AML-193 (cell line): ENCODE measurements around the gene TRAPPC12.

Experiments
- DNase-seq, 2 experiments: peaks; one replicate each; lab custom pipeline; 2025; lab: John Stamatoyannopoulos, UW

TRAPPC12 gene

DNA sequence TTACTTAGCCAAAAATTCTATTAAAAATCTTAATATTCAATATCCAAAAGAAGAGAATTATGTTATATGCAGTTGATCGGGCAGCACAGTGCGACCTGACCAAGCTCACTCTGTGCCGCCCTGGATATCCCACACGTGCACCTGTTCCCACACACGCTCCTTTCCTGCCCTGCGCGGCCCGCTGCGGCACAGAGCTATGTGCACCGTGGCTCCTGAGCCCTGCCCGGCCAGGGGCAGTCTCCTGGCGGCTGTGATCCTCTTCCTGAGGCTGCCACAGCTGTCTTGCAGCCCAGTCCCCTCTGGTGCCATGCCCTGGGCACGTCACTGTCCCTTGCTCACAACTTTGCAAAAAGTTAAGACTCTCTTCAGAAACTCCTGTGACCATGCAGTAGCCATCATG, 29.3 kb downstream of the TRAPPC12 start:
- DNase-seq: no peak

DNA sequence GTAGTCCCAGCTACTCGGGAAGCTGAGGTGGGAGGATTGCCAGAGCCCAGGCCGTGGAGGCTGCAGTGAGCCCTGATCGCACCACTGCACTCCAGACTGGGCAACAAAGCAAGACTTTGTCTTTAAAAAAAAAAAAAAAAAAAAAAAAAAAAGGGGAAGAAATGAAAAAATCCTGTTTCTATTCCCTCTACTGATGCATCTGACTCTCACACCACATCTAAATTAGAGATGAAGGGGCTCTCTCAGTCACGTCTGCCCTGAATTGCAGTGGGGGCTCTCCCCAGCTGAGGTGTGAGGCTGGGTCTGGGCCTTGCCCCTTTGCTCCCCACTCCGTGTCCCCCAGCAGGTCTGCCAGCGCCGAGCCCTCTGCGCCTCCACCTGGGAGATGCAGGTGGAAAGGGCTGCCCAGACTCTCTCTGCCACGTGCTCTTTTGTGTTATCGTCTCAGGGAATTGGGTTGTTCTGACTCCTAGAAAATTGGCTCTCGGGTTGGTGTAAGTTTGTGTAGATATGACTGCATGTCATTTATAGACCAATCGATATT, 30.2 kb downstream of the TRAPPC12 start:
- DNase-seq: no peak

DNA sequence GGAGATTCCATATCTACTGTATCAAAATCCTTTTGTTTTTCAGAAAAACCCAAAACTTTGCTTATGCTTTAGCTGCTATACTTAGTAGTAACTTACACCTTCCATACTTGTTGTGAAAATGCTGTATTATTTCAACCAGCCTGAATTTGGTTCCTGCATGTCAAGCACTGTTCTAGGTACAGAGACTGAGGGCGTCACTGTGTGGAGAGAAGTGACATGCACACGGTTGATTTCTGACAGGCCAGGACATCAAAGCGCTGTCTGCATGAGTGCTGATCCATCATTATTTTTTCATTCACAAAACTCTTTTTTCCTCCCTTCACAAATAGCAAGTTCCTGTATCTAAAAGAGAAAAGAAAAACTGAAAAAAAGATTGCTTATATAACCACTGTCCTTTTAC, 31.6 kb downstream of the TRAPPC12 start:
- no peak for DNase-seq

DNA sequence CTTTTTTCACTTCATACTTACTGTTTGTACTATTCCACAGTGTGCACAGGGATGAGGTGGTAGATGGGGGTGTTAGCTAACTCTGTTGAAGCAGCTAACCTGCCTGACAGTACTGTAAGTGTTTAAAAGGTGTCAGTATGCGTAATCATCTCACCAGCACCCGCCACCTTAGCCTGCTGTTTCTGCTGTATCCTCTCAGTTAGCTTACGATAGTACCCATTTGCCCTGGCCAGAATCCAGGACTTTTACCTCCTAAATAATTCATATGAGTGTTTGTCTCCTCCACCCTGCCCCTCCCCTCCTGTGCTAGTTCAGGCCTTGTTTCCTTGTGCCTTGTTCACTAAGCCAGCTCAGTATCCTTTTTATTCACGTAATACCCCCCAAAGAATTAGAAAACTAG, 34.2 kb downstream of the TRAPPC12 start:
- DNase-seq: no peak

DNA sequence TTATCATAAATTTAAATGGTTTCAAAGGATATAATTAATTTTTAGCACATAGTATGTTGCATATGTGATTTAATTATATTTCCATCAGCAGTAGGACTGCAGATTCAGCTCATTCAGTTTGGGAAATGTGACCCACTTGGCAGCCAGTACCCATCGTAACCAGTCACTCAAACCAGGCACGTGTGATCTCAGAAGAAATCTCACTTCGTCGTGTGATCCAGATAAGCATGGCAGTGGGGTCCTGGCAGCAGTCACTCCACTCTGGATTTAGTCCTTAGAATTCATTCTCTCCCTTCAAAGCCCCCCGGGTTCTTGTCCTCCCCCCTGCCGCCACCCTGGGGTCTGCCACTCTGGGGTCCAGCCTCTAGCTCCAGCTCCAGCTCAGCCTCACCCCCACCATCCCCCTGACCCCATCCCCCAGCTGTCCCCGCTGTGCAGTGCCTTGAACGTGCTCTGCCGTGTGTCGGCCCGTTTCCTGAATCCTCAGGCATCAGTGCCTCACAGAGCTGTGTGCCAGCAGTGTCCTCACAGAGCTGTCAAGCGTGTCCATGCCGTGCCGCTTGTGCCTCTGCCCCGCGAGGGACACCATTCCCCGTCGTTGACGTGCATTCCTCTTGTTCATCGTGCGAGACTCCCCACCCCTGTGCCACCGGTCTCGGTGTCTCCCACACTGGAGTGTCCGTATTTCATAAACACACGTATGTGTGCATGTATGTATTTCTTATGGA, 34.8 kb downstream of the TRAPPC12 start:
- no peak for DNase-seq

DNA sequence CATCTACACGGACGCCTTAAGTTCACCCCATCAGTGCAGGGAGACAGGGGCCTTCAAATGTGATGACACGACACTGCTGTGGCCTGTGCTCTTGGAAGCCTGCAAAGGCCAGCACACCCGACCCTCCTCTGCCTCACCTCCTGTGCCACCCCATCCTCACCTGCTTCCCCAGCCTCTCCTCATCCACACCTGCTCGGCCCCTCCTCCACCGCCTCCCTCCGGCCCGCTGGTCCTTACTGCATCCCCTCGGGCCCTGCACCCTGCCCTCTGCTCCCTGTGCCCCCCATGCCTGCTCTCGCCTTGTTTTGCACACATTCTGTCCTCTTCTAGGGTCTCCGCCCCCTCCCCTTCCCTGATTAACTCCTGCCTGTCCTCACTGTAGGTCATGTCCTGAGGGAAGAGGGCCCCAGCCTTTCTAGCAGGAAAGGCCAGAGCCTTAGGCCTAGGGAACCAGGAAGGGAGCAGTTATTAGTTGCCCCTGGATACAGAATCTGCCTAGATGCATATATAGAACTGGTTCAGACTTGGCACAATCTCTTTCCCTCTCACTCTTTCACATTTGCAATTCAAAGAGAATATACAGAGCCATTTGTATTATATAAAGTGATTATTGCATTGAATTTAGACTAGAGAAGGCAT, 39.4 kb downstream of the TRAPPC12 start:
- DNase-seq: no peak

DNA sequence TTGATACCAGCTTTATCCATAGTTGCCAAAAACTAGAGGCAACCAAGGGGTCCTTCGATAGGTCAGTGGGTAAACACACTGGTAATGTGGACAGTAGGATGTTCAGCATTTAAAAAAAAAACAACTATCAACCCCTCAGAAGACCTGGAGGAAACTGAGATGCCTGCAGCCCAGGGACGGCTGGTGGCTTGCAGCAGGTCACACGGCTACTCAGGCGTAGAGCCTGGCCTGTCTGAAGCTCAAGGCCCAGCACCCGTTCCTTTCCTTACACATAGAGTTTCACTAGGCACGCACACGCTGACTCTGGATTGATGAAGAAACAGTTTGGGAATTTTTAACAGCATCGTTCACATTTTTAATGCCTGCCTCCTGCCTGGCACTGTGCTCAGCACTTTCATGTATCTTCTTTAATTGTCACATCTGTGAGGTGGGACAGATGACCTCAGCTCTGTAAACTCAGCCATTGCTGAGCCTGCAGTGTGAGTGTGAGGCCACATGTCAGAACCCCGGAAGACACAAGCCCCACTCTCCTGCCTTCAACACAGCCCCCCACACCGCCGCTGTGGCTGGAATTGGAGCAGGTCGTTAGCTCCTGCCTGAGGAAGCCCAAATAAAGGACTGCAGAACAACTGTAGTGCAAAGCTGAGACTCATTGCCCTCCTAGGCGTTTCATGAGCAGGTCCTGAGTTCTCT, 40.7 kb downstream of the TRAPPC12 start:
- no peak for DNase-seq

DNA sequence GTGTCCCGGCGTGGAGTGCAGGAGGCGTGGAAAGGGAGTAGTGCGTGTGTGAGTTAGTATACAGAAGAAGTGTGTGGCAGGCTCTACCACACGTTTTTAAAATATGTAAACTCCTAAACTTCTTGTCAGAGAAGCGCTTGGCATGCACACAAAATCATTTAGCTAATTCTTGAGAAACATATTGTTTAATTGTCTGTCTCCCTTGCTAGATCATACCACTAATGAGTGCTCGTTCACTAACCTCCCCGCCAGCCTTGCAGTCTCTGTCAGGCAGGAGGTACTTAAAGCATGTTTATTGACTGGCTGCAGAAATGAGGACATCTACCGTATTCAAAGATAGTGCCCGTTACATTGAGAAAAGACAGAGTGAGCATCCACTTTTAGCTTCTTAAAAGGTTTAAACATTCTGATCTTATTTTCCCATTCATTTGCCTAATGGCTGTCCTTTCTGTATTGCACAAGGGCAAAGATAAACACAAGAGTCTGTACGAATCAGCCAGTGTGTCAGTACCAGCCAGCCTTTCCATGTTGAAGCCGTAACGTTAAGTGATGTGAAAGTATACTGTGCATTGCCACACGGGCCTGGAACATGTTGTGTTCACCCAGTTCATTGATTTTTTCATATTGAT, 41.4 kb downstream of the TRAPPC12 start:
- no peak for DNase-seq

DNA sequence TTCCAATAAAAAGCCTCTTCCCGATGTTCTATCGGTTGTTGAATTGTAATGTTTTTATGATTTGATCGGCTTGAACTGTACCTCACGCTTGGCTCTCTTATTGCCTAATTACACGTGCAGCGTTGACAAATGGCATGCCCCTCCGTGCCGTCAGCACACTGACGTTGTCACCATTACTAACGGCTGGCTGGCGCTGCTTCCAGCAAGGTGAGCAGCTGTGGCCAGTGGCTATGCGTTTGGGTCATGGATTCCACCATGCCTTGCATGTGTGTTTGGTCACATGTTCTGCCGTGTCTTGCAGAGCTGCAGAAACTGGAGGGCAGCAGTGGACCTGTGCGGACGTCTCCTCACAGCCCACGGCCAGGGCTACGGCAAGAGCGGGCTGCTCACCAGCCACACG, 42.1 kb downstream of the TRAPPC12 start:
- no peak for DNase-seq

DNA sequence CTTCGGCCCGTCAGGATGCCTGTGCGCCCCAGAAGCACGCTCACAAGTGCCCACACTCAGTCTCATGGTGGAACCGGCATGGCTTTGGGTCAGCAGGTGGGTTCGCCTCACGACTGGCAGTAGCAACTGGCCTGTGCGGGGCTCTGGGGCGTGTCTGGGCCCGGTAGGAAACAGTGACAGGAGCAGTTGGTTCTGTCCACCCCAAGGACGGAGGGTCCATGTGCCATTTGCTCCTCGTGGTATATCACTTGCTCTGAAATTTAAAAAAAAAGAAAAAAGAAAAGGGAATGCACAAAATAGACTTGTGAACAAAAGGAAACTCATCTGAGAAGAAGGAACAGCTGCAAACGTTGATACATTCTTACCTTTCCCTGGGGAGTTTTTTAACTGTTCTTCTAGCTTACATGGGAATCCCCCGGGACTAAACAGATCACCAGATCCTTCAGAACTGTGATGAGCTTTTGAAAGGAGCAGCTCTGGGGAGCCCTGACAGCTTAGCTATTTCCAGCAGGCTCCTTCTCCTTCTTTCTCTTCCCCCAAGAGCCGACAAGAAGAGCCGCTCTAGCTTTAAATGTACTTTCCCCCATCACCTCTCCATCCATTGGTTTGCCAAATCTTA, 42.8 kb downstream of the TRAPPC12 start:
- no peak for DNase-seq

DNA sequence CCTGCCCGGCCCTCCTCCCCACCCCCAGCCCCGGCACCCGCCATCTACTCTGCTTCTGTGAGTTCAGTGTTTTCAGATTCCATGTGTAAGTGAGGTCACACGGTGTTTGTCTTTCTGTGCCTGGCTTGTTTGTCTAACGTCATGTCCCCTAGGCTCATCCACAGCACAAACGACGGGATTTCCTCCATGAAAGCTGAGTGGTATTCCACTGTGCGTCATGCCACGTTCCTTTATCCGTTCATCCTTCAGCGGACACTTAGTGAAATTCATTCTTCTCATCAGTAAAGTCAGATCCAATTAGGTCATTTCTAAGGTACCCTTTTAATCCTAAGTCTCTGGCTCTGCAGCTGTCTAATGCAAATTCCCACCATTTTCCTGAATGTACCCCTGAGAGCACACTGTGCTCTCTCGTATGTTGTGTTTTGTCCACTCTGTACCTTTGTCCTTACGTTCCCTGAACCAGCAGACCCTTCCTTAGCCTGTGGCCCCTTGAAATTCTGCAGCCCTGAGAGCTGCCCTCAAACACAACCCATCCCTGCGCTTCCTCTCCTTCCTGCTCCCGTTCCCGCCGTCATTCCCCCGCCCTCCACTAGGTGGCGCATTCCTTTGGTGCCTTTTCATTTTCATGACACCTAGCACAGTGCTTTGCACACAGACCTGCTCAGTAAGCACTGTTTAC, 44.1 kb downstream of the TRAPPC12 start:
- DNase-seq: peak; percentile 17 to 22

DNA sequence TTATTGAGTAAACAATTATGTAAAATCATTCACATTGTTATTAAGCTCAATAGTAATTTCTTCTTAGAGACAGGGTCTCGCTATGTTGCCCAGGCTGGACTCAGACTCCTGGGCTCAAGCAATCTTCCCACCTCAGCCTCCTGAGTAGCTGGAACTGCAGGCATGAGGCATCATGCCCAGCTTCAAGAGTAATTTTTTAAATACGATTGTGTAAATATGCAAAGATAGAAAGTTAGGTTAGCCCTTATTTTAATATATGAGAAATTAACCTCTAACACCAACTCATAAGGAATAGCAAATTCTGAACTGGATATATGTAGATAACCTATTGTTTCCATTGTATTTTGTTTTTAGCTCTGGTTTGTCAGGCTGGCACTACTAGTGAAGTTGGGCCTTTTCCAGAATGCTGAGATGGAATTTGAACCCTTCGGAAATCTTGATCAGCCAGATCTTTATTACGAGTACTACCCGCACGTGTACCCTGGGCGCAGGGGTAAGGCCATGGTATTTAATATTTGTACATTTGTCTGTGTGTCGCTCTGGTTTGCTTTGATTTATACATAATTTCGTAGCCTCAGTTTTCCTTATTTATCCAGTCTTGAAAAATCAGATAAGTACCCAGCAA, 44.8 kb downstream of the TRAPPC12 start:
- no peak for DNase-seq

DNA sequence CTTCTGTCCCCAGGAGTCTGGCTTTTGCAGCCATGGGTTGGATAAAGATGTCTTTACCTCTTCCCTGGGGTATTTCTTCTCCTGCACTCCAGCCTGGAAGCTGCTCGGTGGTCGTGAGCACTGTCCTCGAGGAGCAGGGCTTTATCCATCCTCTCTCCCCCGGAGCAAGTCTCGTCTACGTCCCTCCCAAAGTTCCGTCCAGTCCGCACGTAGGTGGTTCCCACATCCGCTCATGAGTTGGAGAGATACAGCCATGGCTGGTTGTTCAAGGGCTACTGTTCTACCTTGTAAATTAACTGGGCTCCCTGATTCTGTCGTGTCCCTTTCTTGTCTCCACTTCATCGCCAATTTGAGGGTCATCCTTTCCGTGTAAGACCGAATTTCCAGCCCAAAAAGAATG, 47.1 kb downstream of the TRAPPC12 start:
- DNase-seq: no peak

DNA sequence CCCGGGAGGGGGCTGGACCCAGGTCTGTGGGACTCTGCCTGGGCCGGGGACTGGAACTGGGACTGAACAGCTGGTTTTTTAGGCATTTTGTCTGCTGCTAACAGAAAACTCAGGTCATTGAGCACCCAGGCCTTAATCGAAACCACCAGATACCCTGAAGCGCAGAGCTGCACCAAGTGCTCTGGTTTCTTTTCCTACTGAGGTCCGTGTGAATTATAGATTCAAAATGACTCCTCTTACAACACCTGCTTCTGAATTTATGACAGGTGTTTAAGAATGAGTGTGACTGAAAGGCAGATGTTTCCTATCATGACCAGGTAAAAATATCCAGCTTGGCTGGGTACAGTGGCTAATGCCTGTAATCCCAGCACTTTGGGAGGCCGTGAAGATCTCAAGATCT, 47.8 kb downstream of the TRAPPC12 start:
- DNase-seq: no peak

DNA sequence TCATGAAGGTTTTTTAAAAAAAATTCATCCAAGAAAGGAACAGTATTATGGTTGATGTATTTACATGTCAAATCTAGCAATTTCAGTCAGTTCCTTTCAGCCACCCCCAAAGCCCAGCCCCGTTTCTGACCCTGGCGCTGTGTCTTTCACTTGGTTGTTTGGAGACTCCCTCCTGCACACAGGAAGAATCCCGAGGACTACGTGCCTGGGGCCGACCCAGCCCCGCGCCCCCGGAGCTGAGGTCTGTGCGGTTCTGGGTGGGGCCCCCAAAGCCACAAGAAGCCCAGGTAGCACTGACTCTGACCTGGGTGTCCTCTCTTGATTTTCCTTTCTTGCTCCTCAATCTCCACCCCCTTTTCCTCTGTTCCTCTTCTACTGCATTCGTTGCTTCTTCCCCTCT, 49.1 kb downstream of the TRAPPC12 start:
- no peak for DNase-seq

DNA sequence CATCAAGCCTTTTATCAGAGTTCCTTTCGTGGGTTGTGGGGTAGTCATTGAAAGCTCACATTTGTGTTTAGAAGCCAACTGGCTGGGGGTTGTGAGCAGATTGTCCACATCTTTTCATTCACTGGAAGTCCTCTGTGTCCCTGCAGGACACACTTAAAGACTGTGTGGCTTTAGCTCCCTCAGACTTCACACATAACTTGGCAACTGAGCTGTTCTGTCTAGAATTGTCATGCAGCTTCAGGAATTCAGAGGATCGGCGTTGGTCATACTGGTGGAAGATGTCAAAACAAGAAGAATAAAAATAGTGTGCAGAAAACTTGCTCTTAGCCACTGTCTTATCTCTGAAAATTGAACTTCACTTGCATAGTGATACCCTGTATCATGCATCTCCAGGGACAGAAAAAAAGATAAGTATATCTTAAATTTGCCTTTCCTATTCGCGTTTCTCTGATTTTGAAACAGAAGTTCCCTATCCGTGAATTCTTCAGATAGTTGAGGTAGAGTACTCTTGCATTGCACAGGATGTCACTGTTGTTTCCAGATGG, 49.6 kb downstream of the TRAPPC12 start:
- no peak for DNase-seq

DNA sequence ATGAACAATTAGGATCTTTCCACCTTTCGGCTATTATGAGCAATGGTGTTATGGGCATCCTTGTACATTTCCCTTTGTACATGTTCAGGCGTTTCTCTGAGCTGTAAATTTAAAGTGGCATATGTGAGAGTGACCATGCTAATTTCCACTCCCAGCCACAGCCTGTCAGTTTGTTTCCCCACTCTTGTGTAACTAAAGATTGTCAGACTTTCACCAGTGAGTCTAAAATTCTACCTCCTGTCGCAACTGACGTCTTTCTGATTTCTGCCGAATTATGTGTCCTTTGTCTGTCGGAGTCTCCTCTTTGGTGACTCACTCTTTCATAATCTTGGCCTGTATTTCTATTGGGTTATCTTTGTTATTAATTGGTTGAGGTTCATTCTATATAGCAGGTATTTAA, 50.7 kb downstream of the TRAPPC12 start:
- peak; percentile 44 to 51 for DNase-seq

DNA sequence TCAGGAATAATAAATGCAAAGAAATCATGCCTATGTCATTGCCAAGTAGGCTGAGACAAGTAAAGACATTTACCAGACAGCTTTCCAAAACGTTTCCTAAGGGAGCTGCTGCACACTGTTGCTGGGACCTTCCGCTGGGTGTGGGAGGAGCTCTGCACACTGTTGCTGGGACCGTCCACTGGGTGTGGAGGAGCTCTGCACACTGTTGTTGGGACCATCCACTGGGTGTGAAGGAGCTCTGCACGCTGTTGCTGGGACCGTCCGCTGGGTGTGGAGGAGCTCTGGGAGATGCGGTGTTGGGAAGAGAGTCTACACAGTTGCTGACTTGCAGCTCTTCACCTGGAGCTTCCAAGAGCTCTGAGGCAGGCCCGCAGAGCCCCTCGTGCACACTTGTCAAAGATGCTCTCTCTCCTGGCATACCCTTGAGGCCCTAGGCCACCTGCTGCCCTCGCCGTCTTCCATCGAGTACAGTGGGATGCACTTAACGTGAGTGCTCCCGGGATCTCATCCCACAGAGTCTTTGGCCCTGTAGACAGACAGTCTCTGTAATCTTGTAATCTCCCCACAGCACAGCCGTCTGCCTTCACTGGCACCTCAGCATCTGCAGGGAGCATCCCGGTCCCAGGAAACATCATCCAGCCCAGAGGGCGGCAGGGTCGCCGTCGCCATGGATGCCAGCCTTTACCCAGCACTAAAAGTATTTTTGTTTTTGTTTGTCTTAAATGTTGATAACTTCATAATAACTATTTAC, 51.4 kb downstream of the TRAPPC12 start:
- DNase-seq: no peak

DNA sequence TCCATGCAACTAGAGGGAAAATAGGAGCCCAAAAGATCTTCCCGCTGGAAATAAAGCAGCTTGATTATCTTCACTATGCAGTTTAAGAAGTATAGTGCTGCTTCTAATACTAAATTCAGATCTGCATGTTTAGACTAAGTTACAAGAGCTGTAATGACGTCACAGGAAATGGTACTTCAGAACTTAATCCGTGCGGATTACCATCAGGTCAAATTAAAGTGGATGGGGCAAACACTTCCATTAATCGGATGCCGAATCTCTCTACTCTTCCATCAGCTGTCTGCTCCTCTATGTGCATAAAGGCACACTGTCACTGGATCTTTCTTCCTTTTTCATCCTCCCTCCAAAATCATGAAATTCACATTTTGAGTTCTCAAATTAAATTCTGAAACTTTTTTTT, 52.6 kb downstream of the TRAPPC12 start:
- no peak for DNase-seq

DNA sequence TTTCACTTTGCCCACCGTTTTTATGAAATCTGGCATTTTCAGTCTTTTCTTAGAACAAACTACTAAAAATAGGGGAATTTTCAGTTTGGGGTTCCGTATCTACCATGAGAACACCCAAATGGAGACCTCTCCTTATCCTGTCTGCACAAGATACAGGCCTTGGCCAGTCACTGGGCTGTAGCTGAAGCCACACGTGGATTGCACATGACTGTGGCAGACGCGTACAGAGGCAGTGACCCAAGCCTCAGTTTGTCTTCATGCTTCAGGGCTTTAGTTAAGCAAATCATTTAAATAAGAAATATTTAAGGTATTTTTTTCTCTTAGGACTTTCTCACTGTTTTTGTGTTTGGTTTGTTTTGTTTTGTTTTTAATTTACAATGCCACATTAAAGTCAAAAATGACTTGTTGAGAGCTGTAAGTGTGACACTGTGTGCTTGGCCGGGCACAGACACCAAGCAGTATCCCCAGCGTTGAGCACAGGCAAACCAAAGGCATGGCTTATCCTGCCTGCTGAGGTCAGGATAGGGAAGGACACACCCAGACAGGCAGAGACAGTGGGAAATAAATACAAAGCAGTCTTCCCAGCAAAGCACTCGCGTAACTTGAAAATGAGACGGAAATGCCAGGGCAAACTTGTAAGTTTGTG, 53.3 kb downstream of the TRAPPC12 start:
- DNase-seq: no peak
